ENCODE measurements around the gene DAGLB.
"Not testable (repeated sequence)": the region's sequence is repeated elsewhere in the genome, so short reads cannot be mapped to it uniquely, and the experiment has no call there.

The DAGLB gene

DNA sequence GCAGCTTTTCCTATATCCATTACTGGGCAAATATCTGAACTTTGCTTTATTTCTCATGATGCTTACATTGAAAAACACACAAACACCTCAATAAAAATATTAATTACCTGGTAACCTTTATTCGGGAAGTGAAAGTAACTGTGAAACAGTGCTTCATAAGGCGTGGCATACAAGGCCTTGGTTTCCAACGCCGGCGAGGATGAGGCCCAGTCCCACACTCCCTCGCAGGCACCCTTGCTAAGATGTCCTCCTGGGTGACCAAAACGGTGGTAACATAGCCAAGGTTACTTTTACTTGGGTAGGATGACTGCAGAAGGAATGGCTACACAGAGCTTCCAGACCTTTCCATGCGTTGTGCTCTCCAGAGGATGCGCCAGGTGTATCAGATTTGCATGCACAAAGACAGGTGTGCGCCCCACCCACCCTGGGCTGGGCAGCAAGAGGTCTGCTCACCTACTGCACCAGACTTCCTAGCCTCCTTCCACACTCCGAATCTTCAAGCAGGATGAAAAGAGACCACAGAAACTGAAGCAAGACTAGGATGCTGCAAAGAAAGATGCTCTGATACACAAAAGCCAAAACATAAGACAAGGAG, 13.3 kb upstream of the DAGLB start:
- DNase-seq: no peak

DNA sequence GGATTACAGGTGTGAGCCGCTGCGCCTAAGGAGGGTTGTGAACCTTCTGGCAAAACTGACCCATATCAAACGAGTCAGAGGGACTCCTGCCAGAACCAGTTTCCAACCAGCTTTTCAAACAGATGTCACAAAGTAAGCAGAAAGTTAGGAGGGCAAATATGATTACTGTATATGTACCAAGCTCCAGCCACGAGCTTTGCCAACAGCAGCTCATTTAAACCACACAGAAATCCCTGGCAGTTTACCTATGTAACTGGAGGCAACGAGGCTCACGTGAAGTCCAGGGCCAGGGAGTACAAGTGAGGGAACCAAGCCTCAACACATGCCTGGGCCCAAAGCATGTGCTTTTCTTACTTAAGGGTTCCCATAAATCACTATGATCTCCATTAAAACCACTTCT, 12.5 kb upstream of the DAGLB start:
- DNase-seq: no peak

DNA sequence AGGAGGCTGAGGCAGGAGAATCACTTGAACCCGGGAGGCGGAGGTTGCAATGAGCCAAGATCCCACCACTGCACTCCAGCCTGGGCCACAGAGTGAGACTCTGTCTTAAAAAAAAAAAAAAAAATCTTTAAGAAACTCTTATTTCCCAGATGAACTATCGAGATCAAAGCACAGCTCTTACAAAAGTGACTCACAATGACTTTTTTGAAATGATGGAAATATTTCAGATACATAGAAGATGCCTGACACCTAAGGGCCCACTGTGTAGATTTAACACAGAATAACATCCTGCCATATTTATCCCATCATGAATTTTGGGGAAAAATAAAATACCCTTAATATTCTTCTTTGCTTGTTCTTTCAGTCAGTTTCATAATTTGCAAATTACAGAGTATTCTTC, 10.9 kb upstream of the DAGLB start:
- not testable (repeated sequence) for DNase-seq

DNA sequence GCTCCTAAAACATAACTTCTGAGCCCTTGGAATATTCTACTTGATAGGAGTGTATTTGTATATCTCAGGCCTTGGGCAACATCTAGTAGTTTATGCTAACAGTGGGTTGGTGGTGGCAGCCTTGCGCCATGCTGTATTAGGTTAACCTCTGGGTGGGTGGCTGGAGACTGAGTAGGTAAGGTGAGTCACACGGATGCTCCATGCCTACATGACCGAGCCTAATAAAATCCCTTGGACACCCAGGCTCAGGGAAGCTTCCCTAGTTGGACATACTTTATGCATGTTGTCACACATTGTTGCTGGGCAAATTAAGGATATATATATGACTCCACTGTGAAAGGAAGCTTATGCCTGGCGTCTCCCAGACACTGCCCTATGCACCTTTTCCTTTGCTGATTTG, 6.0 kb upstream of the DAGLB start:
- DNase-seq: no peak

DNA sequence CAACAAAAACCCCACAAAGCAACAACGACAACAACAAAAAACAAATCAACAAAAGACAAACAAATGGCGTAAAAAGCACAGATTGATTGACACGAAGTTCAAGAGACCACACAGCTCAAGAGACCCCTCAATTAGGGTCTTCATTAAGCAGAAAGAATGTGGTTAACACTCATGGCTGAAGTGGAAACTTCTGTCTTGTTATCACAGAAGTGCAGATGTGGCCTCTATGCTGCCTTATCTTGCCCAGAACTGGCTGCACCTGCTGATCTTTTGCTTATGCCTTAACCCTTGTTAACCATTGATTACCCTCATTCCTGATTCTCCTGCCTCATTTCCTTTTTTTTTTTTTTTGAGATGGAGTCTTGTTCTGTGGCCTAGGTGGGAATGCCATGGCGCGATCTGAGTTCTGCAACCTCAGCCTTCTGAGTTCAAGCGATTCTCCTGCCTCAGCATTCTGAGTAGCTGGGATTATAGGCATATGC, 3.5 kb upstream of the DAGLB start:
- peak; percentile 94 for DNase-seq

DNA sequence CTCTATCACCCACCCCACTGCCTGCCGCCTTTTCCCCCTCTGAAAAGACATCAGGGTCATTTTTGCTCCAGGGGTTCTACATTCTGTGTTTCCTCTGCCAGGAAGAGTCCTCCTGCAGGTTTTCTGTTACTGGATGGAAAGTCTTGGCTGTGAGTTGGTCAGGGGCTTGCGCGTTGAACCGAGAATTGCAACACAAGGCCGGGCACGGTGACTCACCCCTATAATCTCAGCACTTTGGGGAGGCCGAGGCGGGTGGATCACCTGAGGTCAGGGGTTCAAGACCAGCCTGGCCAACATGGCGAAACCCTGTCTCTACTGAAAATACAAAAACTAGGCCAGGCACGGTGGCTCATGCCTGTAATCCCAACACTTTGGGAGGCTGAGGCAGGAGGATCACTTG, 2.8 kb upstream of the DAGLB start:
- DNase-seq: not testable (repeated sequence)

DNA sequence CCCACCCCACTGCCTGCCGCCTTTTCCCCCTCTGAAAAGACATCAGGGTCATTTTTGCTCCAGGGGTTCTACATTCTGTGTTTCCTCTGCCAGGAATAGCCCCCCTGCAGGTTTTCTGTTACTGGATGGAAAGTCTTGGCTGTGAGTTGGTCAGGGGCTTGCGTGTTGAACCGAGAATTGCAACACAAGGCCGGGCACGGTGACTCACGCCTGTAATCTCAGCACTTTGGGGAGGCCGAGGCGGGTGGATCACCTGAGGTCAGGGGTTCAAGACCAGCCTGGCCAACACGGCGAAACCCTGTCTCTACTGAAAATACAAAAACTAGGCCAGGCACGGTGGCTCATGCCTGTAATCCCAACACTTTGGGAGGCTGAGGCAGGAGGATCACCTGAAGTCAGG, 2.1 kb upstream of the DAGLB start:
- not testable (repeated sequence) for DNase-seq

DNA sequence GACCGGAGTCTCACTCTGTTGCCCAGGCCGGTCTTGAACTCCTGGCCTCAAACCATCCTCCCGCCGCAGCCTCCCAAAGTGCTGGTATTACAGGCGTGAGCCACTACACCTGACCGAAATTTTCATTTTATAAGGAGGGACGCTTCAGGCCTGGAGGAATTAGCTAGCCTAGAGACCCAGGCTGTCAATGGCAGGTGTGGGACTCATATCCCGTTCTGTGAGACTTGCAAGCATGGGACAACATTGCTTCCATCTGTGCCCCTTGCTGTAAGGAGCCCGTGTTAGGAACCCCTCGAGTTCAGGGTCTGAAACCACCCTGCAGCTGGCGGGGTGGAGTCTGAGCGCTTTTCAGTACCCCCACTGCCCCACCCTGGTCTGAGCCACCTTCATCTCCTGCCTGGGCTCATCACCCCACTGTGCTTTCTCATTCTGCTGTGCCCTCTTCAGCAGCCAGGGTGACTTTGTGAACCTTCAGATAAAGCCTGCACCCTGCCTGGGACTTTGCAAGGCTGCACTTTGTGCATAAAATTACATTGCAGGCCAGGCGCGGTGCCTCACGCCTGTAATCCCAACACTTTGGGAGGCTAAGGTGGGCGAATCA, 1.3 kb upstream of the DAGLB start:
- DNase-seq: peak; percentile 69

DNA sequence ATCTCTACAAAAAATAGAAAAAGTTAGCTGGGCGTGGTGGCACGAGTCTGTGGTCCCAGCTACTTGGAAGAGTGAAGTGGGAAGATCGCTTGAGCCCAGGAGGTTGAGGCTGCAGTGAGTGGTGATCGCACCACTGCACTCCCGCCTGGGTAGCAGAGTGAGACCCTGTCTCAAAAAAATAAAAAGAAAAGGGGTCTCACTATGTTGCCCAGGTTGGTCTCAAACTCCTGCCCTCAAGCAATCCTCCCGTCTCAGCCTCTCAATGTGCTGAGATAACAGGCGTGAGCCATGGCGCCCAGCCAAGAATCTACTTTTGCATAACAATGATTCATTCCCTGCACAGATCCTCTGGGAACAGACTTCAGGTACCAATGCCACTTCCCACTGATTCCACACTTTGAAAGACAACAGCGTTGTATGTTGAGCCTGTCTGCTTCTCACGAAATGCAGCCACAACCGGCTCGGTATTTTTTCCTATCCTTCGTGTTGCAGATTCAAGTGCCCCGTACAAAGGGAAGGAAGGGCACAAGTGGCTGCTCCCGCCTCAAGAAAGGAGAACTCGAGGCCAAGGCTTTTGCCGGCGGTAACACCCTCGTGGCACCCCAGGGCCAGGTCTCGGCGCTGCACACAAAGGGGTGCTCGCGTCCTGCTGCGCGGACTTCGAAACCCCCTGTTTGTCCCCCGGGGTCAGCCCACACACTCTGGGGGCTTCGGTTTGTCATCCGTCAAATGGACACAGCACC, 745 bp downstream of the DAGLB start:
- peak; percentile 84 for DNase-seq

DNA sequence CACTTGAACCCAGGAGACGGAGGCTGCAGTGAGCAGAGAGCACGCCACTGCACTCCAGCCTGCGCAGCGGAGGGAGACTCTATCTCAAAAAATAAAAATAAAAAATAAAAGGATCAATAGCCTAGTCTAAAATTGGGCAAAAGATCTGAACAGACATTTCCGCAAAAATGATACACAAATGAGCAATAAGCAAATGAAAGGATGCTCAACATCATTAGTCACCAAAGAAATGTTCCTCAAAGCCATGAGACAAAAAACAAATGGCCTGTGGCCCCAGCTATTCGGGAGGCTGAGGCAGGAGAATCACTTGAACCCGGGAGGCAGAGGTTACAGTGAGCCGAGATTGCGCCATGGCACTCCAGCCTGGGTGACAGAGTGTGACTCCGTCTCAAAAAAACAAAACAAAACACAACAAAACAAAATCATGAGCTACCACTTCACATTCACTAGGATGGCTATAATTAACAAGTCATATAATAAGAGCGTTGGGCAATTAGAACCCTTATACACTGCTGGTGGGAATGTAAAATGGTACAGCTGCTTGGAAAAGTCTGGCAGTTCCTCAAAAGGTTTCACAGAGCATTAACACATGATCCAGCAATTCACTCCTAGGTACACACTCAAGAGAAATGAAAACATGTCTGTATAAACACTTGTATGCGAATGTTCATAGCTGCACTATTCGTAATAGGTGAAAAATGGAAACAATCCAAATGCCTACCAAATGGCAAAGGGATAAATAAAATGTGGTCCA, 3.1 kb downstream of the DAGLB start:
- no peak for DNase-seq

DNA sequence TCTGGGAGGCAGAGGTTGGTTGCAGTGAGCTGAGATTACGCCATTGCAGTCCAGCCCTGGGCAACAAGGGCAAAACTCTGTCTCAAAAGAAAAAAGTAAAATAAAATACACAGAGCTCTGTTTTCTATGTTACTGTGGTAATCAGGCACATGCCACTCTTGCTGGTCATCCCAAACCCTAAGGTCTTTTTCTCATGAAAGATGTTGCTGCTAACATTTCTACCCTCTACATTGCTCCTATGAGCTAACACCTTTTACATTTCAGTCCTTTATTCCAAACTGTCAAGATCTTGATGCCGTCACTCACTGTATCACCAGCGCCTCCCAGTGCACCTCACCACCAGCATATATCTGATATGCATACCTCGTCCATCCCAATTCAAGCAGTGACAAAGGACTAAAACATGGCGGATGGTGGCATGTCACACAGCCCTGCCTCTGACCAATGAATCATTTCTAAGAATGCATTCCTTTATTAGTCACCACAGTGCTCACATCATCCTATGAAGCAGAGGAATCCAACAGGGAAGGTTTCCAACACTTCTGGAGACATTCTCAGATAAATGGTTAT, 4.3 kb downstream of the DAGLB start:
- no peak for DNase-seq

DNA sequence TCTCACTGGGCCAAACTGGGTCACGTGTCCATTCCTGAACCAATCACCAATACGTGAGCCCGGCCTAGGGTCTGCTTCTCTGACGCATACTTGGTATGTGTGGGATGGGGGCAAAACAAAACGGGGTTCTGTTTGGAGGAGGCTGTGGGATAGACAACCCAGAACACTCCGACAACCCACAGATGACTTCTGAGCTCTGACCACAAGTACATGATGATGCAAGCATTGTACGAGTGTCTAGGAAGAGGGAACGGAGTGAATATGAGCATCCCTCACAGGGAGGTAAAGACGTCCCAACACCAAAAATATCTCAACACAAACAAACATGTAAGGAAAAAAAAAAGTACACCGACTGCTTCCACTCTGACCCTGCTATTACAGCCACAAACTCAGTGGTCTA, 5.6 kb downstream of the DAGLB start:
- DNase-seq: peak; percentile 31

DNA sequence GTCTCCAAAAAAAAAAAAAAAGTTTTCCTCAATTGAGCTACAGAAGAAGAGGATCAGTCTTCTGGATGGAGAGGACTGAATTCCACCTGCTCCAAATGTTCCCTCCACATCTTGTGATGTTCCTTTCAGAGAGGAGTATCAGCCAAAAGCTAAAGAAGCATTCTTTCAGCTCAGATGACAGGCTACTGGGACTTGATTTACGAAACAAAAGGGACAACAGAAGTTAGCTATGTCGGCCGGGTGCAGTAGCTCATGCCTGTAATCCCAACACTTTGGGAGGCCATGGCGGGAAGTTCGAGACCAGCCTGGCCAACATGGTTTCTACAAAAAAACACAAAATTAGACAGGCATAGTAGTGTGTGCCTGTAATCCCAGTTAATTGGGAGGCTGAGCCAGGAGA, 7.4 kb downstream of the DAGLB start:
- DNase-seq: no peak

DNA sequence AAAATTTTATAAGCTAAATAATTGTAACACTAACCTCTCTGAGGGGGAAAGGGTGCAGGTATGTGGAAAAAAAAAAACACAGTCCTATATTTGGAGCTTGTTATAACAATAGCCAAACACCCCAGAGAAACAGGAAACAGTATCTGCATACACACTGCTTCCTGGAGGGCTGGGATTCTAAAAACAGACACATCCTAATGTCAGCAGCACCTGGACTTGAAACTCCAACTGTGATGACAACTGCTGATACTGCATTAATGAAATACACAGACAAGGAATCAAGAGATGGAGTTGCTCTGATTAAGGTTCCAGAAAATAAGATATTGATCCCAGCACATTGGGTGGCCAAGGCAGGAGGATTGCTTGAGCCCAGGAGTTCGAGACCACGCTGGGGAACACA, 9.3 kb downstream of the DAGLB start:
- DNase-seq: peak; percentile 30

DNA sequence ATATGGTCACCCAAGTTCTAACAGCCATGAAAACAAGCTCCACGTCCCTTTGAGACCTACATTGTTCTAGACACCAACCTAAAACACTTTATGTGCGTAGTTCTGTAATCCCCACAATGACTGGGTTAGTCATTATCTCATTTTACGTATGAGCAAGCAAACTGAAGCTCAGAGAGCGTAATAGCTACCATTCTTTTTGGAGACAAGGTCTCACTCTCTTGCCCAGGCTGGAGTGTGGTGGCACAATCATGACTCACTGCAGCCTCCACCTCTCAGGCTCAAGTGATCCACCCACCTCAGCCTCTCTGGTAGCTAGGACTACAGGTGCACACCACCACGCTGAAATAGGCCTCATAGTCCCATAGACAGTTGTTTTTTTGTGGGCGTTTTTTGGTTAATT, 10.5 kb downstream of the DAGLB start:
- no peak for DNase-seq

DNA sequence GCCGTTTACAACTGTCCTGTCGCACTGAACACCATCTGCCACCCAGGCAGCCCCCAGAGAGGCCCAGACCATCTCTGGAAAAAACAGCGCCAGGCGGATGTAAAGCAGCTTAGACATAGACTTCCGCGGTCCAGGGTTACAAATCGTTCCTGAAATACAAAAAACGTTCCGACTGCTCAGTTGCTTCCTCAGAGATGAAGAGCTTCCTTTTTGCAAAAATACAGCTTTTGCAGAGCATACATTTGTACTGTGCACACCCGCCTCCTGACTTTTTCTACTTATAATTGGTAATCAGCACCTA, 11.4 kb downstream of the DAGLB start:
- DNase-seq: peak; percentile 70

DNA sequence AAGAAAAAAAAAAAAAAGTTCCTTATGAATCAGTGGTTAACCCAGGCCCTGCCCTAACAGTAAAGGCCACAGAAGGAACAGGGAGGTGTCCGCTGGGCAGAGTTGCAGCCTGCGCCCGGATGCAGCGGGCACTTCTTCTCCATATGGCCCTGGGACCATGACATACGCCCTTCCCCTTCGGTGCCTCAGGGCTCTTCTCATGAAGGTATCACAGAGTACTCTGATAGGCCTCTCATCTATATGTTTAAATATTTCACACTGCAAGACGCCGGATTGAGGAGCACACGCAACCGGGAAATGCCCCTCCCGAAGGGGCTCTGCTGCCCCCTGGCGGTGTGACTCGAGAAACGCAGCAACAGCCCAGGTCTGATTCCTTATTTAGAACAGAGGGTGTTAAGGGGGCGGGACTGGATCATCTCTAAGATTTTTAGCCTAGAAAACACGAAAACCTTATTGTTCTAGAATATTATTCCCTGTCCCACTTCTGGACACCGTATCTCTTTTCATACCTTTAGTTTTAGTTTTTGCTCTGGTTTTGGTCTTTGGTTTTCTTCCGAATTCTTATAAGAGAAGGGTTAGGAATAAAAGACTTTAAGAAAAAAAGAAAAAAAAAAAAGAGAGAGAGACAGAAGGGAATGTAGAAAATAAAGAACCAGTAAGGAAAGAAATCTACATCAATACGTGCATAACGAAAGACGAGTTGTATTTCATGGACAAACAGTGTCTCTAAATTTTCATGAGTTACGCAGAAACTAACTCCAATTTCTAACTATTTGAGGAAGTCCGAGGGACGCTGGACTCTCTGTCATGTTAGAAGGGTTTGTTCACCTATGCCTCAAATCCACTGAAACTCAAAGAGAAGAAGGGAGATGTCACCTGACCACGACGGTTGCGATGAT, 12.0 kb downstream of the DAGLB start:
- DNase-seq: peak; percentile 92

DNA sequence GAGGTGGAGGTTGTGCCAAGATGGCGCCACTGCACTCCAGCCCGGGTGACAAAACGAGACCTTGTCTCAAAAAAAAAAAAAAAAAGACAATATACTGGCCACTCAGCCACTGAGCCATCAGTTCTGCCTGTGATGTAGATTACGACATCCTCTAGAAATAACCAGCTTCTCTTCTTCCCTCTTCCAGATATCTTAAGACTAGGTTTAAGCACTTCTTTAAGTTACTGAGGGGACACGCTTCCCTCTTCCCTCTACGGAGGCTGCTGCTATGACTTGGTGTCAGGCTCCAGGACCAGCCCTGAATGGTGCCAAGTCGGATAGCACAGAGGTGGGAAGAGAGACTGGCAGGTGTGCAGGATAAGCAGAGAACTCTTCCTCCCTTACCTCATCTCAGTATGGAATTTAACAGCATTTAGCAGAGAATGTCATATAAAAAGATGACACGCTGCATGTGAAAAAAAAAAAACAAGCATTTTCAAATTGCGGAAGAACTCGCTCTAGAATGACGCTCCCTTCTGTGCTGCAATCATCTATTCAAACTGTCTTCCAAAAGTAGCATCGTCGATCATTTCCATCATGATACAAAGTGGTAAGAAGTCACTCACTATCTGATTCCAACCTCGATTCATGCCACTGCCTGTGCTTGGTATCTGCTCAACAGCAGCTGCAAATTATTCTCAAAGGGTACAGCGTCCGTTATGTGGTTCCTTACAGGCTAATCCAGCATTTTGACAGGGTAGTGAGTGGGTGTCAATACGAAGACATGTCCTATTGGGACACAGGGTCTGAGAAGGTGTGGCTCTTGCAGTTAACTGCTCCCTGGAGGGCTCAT, 13.8 kb downstream of the DAGLB start:
- DNase-seq: peak; percentile 24

DNA sequence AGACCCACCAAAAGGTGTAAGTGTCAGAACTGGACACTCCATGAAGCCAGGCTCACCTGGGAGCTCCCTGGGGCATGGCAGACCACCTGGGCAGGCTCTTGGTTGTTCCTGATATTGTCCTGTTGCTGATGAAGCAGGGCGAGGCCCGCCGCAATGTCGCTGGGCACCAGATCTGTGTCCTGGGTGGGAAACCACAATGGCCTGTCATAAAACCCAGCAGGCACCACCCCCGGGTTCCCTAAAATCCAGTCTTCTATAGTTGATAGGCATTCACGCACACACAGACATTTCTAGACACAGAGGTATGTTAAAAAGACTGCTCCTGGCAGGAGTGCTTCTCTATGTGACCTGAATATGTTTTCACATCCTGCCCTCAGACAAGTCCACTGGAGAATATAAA, 15.0 kb downstream of the DAGLB start:
- DNase-seq: no peak

DNA sequence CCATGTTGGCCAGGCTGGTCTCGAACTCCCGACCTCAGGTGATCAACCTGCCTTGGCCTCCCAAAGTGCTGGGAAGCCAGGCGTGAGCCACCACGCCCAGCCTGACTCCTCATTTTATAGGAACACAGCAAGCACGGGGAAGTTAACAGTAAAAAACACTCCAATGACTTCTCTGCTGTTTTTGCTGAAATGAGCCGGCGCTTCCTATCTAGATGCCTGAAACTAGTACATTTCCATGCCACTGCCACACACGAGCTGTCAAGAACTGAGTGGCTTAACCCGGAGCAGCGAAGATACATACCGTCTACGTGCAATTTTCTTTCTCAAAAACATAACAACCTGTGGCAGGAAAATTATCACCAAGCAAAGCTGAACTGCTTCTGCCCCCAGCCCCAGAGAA, 16.8 kb downstream of the DAGLB start:
- no peak for DNase-seq

DNA sequence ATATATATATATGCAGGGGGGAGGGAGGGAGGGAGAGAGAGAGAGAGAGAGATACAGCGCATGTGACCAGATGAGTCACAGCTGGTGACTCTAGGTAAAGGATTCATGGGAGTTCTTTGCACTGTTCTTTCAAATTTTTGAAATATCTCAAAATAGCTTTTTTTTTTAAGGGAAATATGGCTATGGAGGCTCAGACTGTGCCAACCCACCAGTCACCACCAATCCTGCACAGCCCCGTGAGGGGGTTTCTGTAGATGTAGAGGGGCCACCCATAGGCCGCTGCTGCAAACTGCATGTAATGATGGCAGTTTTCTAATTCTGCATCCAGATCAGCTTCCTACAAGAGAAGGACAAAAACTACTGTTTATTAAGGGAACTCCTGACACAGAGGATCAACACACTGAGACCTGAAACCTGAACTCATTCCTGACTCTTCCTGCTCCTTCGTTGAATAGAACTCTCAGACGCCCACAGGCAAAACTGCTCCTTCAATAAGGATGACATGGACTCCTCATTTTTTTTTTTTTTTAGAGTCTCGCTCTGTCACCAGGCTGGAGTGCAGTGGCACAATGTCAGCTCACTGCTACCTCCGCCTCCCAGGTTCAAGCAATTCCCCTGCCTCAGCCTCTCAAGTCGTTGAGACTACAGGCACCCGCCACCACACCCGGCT, 17.3 kb downstream of the DAGLB start:
- DNase-seq: peak; percentile 51

All from hematopoietic multipotent progenitor cell treated with erythropoietin and hydrocortisone succinate and interleukin-3 and kit ligand, for 6 days (in vitro differentiated cells).